Naive thymus-derived CD8-positive, alpha-beta T cell (primary cell): ENCODE results near the gene DPP6. TPM values are rescaled to one million over a fixed set of nuclear protein-coding genes. Genes with fewer than 3 reads are reported as not detected.
A peak's percentile ranks its signal among the peaks of the same experiment; 100 is the strongest.
"Not testable (repeated sequence)": the region's sequence is repeated elsewhere in the genome, so short reads cannot be mapped to it uniquely, and the experiment has no call there.

Source experiments
- ATAC-seq, 2 donors: fragments of 150-1000 bp; cut with Tn5 transposase in 1 of 2; sonication (Bioruptor Pico), chemical (Tn5 transposase) in 1 of 2; 1 replicate in 1 of 2; 2 replicates in 1 of 2; pipeline ENCODE4 v1.10.0; 2021; ENCODE audit warnings: mild to moderate bottlenecking in 2 of 2, moderate library complexity in 2 of 2
- POLR2A ChIA-PET: fragments of 350-600 bp; sonication (Branson Sonifier 250); formaldehyde crosslinking; loops from one replicate; lab custom pipeline; 2021; ENCODE audit warnings: antibody characterized with exemption; lab: Charles Lee
- DNase-seq, 10 donors: peaks; one replicate each; pipeline versions ENCODE4 v3.0.0 to v3.0.0-alpha.2; 2020 to 2022
- H3K27ac Mint-ChIP-seq, 10 donors: one replicate each; pipeline ENCODE4 v1.8.0; 2020 to 2022; ENCODE audit warnings: mild to moderate bottlenecking in 10 of 10, mixed read lengths in 10 of 10, moderate library complexity in 4 of 10, inconsistent platforms in 1 of 10
- H3K27me3 Mint-ChIP-seq, 5 donors: one replicate each; pipeline ENCODE4 v1.8.0; 2021 to 2022; ENCODE audit warnings: mixed read lengths in 5 of 5
- H3K36me3 Mint-ChIP-seq, 3 donors: one replicate each; pipeline ENCODE4 v1.8.0; 2020 to 2022; ENCODE audit warnings: mixed read lengths in 3 of 3, mild to moderate bottlenecking in 2 of 3, inconsistent platforms in 1 of 3
- H3K4me1 Mint-ChIP-seq, 4 donors: one replicate each; pipeline ENCODE4 v1.8.0; 2021 to 2022; ENCODE audit warnings: mixed read lengths in 4 of 4
- H3K4me3 Mint-ChIP-seq, 10 donors: one replicate each; pipeline ENCODE4 v1.8.0; 2020 to 2022; ENCODE audit warnings: mild to moderate bottlenecking in 10 of 10, mixed read lengths in 10 of 10, moderate library complexity in 6 of 10, inconsistent platforms in 1 of 10
- H3K9me3 Mint-ChIP-seq, 9 donors: one replicate each; pipeline ENCODE4 v1.8.0; 2020 to 2022; ENCODE audit warnings: mixed read lengths in 9 of 9, mild to moderate bottlenecking in 3 of 9, inconsistent platforms in 1 of 9, moderate library complexity in 1 of 9
- polyA plus RNA-seq, 3 donors: library from polyadenylated mRNA; unstranded; fragments of 300-500 nt; fragmentation: Illumina TruSeq; gene quantifications; one replicate each; pipeline ENCODE4 v1.2.3, GENCODE V29; 2021
- total RNA-seq, 8 experiments: library from RNA in 2 of 8; stranded (reverse) in 2 of 8; gene quantifications; one replicate each; pipeline ENCODE4 v1.2.3 and lab custom pipeline; 2021 to 2026

Gene DPP6
- total and polyA plus RNA-seq, 5 experiments from 2014 or later = not detected

DNA sequence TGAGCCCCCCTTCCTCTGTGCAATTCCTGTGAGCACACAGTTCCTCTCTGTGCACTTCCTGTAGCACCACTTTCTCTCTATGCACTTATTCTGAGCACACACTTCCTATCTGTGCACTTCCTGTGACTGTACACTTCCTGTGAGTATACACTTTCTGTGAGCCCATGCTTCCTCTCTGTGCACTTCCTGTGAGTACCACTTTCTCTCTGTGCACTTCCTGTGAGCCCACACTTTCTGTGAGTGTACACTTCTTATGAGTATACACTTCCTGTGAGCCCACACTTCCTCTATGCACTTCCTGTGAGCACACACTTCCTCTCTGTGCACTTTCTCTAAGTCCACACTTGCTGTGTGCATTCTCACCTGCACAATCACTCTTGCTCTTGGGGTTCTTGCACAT, 83.4 kb downstream of the DPP6 start:
- H3K36me3 Mint-ChIP-seq, POLR2A ChIA-PET, H3K27me3 Mint-ChIP-seq, H3K4me3 Mint-ChIP-seq, DNase-seq: not testable (repeated sequence)
- peak in 1 of 2 donors; percentile 63 for ATAC-seq
- peaks cover 0 to 10% (median 4%) of the 10 kb centered on the region in 4 donors for H3K4me1 Mint-ChIP-seq
- peaks cover 0 to 25% (median 12%) of the 10 kb centered on the region in 9 donors for H3K9me3 Mint-ChIP-seq
- peak overlapping the region in 7 of 10 donors; percentile 25 to 80 (median 58) for H3K27ac Mint-ChIP-seq

DNA sequence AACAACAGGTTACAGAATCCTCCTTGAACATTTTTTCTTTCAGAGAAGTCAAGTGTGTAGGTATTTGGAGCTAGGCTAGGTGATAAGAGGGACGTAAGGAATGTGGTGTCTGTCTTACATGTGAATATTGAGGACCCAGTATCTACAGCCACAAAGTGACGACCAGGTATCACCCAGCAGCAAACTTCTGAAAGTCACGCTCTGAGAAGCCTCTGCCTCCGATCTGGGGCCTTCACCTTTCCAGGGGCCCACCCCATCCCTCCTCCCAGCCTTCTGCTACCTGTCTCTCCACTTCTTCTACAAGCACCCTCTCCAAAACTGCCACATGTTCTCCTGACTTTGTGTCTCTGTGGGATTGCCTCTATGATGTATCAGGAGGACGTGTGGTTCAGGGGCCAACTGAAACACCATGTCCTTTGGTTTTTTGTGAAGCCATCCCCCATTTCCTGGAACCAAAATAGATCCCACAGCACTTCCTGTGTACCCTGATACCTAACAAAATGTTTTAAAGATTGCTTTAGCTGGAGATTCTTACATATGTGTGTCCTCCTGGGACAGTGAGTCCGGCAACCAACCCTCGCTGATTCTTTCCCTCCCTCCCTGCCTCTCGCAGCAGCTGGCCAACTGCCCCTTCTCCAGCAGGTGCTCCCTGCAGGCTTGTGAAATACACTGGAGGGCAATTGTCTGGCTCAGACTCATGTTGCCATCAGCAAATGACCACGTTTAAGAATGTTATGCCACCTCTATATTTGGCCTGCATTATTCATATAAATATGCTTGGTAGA, 93.9 kb downstream of the DPP6 start:
- H3K4me1 Mint-ChIP-seq, DNase-seq, ATAC-seq, POLR2A ChIA-PET, H3K9me3 Mint-ChIP-seq, H3K4me3 Mint-ChIP-seq, H3K36me3 Mint-ChIP-seq, H3K27ac Mint-ChIP-seq, H3K27me3 Mint-ChIP-seq: not testable (repeated sequence)

DNA sequence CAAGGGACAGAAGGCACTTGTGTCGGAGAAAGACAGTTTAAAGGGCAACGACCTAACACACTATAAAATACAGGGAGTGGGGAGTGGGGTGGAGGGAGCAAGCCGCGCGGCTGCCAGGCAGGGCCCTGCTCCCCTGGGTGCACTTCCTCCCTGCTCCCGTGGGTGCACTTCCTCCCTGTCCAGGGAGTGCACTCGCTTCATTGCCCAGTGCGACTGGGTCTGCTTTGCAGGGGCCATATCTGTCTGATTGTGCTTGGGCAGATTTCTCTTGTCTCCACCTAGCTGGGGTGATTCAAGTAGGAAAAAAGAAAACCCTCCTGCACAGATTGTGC, 94.5 kb downstream of the DPP6 start:
- H3K9me3 Mint-ChIP-seq, DNase-seq, H3K27me3 Mint-ChIP-seq, H3K36me3 Mint-ChIP-seq, H3K4me1 Mint-ChIP-seq, POLR2A ChIA-PET, H3K4me3 Mint-ChIP-seq, H3K27ac Mint-ChIP-seq: not testable (repeated sequence)
- peak in 1 of 2 donors; percentile 42 for ATAC-seq

DNA sequence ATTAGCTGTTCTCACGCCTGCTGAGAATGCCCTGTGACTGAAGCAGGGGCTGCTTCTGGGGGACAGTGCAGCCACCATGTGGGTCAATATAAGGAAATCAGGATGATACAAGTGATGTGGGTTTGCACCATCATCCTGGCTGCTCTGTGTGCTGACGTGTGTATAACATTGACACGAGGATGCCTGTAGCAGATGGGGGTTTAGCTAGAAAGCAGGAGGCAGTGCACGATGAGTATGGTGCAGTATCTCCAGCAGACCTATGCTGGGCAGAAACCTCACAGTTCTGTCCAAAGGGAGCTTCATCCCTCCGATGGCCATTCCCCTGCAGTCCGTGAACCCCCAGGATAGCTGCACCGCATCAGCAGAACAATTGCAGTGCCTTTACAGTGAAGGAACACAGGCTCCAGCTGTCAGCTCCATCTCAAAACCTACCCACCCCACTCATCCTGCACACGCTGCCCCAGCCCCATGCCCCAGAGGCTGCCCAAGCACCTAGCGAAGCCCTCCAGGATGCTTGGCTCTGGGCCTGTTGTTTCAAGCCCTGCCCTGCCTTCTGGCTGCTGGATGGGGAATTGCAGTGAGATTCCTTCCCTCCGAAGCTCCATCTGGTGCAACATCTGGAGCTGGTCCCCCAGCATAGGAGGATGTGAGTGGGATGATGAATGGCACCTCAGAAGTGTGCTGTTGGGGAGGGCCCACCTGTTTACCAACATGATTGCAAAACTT, 96.8 kb downstream of the DPP6 start:
- H3K27ac Mint-ChIP-seq, H3K36me3 Mint-ChIP-seq, H3K9me3 Mint-ChIP-seq, H3K4me3 Mint-ChIP-seq, POLR2A ChIA-PET, H3K4me1 Mint-ChIP-seq, DNase-seq, ATAC-seq: not testable (repeated sequence)
- peaks cover 0 to 11% (median 0%) of the 10 kb centered on the region in 5 donors for H3K27me3 Mint-ChIP-seq

DNA sequence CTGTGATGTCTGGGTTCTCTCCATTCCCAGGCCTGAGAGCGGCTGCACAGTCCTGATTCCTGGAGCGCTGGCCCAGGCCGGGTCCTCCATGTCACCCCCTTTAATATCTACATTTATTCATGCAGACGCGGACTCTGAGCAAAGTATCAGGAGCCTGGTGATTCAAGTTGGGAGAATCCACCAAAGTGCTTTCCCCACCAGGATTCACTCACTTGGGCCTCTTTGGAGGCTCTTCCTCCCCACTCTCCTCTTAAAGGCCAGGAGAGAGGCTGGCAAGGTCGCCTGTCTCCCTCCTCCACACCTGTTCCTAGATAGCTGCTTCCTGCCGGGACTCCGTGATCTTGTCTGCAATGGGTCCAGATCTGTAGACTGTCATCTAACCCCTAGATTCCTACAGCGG, 98.5 kb downstream of the DPP6 start:
- H3K9me3 Mint-ChIP-seq, ATAC-seq, DNase-seq, H3K4me1 Mint-ChIP-seq, H3K27ac Mint-ChIP-seq, H3K4me3 Mint-ChIP-seq, H3K36me3 Mint-ChIP-seq, POLR2A ChIA-PET: not testable (repeated sequence)
- peaks cover 0 to 11% (median 0%) of the 10 kb centered on the region in 5 donors for H3K27me3 Mint-ChIP-seq

DNA sequence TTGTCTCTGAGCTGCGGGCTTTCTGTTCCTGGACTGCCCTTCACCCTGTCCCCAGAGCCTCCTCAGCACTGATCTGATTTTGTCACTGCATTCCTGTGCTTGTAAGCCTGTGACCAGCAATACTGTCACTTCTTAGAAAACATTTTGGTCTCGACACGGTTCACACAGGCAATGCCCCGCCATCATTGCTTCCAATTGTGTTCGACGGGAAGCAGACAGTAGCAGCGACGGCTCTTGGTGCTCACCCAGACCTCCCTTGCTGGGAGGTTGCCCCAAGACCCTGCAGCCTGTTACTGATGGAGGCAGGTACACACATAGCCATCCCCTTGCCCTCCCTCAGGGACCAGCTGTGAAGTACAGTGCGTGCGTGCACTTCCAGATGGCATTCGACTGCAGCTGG, 99.1 kb downstream of the DPP6 start:
- ATAC-seq, H3K9me3 Mint-ChIP-seq, H3K4me1 Mint-ChIP-seq, DNase-seq, H3K36me3 Mint-ChIP-seq, POLR2A ChIA-PET, H3K4me3 Mint-ChIP-seq, H3K27ac Mint-ChIP-seq: not testable (repeated sequence)
- H3K27me3 Mint-ChIP-seq = peaks cover 0 to 11% (median 0%) of the 10 kb centered on the region in 5 donors

DNA sequence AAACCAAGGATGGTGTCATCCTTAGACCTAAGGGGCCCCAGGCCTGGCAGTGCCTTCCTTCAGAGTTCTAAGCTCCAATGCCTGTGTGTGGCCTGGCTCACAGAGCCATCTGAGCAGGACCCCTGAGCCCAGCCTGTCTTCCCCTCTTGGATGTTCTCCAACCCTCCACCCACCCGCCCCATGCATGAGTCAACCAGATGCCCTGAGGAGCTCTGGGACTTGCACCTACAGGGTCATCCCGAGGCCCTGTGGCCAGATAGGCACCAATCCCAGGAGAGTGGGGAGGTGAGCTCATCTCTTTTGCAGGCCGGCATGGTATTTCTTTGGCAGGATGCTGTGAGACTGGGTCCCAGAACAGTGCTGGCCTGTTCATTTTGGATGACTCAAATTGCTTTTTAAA, 103.7 kb downstream of the DPP6 start:
- ATAC-seq, H3K27ac Mint-ChIP-seq, H3K9me3 Mint-ChIP-seq, H3K4me1 Mint-ChIP-seq, H3K36me3 Mint-ChIP-seq, H3K4me3 Mint-ChIP-seq, DNase-seq, POLR2A ChIA-PET: not testable (repeated sequence)
- H3K27me3 Mint-ChIP-seq = peaks cover 0 to 11% (median 0%) of the 10 kb centered on the region in 5 donors

DNA sequence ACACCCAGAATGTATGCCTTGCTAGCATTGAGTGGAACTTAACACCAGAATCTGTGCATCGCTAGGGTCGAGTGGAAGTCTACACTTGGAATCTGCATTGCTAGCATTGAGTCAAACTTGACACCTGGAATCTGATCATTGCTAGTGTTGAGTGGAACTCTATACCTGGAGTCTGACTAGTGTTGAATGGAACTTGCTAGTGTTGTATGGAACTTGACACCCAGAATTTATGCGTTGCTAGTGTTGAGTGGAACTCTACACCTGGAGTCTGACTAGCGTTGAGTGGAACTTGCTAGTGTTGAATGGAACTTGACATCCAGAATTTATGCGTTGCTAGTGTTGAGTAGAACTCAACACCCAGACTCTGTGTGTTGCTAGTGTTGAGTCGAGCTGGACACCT, 110.7 kb downstream of the DPP6 start:
- H3K4me1 Mint-ChIP-seq, H3K27me3 Mint-ChIP-seq, DNase-seq, H3K27ac Mint-ChIP-seq, ATAC-seq, H3K36me3 Mint-ChIP-seq, POLR2A ChIA-PET, H3K9me3 Mint-ChIP-seq, H3K4me3 Mint-ChIP-seq: not testable (repeated sequence)

DNA sequence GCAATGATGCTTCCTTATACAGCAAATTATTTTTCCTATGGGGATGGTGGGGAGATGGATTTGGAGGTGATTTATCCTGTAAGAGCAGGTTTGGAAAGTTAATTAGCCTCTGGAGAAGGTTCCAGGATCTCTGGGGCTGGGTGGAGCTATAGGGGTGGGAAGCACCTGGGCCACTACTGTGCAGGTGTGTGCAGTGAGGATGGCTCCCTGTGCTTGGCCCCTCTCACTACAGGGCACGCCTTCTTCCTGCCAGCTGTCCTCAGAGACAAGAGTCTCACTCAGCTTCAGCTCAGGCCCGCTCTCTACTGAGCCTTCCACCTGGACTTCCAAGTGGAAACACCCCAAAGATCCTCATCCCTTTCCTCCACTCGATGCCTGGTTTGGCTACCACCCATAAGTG, 111.4 kb downstream of the DPP6 start:
- H3K9me3 Mint-ChIP-seq, H3K27me3 Mint-ChIP-seq, POLR2A ChIA-PET, DNase-seq, ATAC-seq, H3K4me3 Mint-ChIP-seq, H3K4me1 Mint-ChIP-seq, H3K36me3 Mint-ChIP-seq, H3K27ac Mint-ChIP-seq: not testable (repeated sequence)

DNA sequence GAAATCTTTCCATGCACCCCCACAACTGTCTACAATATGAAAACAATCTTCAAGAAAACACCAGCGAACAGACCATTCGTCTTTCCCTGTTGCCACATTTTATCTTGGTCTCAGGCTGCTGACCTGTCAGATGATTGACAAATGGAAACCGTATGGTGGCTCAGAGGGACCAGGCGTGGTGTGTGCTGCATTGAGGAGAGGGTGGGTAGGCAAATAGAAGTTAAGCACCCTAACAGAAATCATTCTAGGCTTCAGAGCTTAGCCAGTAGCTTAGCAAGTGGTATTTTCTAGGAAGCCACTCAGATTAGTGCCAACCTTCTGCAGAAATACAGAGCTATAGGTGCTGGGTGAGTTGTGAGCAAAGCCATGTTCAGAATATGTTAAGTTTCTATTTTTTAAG, 114.9 kb downstream of the DPP6 start:
- Mint-ChIP-seq H3K27ac (no peak overlapping the region), H3K4me1 (no peaks in the 10 kb centered on the region), H3K27me3 (no peaks in the 10 kb centered on the region), H3K9me3 (peaks cover 0 to 15% (median 0%) of the 10 kb centered on the region in 9 donors), H3K4me3 (no peak overlapping the region), H3K36me3 (no peaks in the 10 kb centered on the region)
- POLR2A ChIA-PET = no interaction called here
- ATAC-seq (no peak), DNase-seq (no peak)

DNA sequence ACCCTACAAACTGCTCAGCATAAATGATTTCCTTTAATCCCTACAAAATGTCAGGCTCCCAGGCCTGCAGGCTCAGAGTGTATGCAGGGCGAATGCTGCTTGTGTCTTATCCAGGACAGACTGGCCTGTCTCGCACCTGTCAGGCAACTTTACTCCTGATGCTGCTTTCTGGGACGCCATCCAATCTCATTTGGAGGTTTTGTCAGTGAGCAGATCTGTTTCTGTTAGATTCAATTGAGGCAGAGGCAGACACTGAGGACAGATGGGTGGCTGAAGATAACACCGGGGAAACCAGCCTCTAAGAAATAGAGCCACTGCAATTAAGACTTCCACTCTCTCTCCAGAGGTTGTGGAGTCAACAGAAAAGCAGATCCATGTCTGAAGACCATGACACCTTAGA, 115.6 kb downstream of the DPP6 start:
- DNase-seq (no peak), ATAC-seq (no peak)
- H3K4me1 Mint-ChIP-seq = no peaks in the 10 kb centered on the region
- POLR2A ChIA-PET = no interaction called here
- no peaks in the 10 kb centered on the region for H3K36me3 Mint-ChIP-seq
- no peaks in the 10 kb centered on the region for H3K27me3 Mint-ChIP-seq
- H3K9me3 Mint-ChIP-seq = peaks cover 0 to 15% (median 0%) of the 10 kb centered on the region in 9 donors
- H3K4me3 Mint-ChIP-seq = no peak overlapping the region
- no peak overlapping the region for H3K27ac Mint-ChIP-seq

DNA sequence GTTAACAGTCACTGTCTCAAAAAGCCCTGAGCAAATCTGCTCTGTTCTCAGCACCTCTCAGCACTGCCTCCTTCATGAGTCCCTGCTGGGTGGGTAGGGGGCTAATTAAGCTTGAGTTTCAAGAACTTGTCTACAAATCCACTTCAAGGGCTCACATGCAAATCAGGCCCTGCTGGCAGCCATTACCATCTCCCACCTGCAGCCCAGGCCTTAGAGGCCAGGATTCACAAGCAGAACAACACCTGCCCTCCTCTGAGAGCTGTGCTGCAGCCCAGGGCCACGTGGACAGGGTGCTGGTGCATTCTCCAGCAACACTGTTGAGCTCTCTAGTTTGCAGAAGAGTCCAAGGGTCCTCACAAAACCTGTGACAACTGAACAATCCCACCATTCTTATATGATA, 119.2 kb downstream of the DPP6 start:
- POLR2A ChIA-PET = no interaction called here
- no peaks in the 10 kb centered on the region for H3K36me3 Mint-ChIP-seq
- H3K27me3 Mint-ChIP-seq = no peaks in the 10 kb centered on the region
- no peak for ATAC-seq
- no peak overlapping the region for H3K27ac Mint-ChIP-seq
- peaks cover 0 to 6% (median 0%) of the 10 kb centered on the region in 9 donors for H3K9me3 Mint-ChIP-seq
- H3K4me1 Mint-ChIP-seq = no peaks in the 10 kb centered on the region
- DNase-seq = no peak
- H3K4me3 Mint-ChIP-seq = no peak overlapping the region

DNA sequence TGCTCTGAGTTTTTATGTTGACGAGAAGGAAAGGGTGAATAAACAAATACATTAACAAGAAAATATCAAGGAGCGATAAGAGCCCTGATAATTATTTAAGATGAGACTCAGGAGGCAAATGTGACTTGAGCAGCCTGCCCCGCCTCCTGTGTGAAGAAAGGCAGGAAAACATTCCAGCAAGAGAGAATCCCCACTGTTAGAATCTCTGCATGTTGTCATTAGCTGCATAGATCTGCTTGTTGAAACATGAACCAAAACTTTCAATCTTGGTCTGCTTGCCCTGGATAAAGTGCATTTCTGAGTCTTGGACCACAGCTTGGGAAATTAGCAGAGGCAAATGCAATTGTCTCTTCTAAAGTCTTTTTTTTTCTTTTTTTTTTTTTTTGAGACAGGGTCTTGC, 120.0 kb downstream of the DPP6 start:
- H3K36me3 Mint-ChIP-seq = no peaks in the 10 kb centered on the region
- peaks cover 0 to 6% (median 0%) of the 10 kb centered on the region in 9 donors for H3K9me3 Mint-ChIP-seq
- POLR2A ChIA-PET = no interaction called here
- no peaks in the 10 kb centered on the region for H3K27me3 Mint-ChIP-seq
- DNase-seq (no peak), ATAC-seq (no peak)
- no peaks in the 10 kb centered on the region for H3K4me1 Mint-ChIP-seq
- H3K27ac Mint-ChIP-seq = no peak overlapping the region
- no peak overlapping the region for H3K4me3 Mint-ChIP-seq
